OCI-LY7 (cell line): ENCODE data around the gene ARFGAP3. TPM values are rescaled to one million over a fixed set of nuclear protein-coding genes. Genes with fewer than 3 reads are reported as not detected.

Source experiments
- BruUV-seq: library from RNA; stranded (reverse); fragments of 400-500 nt; replicated peaks from 2 replicates; lab custom pipeline; 2021; lab: Mats Ljungman, UMichigan
- CTCF ChIA-PET: fragments of 300-600 bp; sonication (Branson Sonifier 250); formaldehyde crosslinking; loops from one replicate; lab custom pipeline; 2022; ENCODE audit warnings: antibody characterized with exemption; ENCODE audit not compliant: unreplicated experiment; lab: Charles Lee
- POLR2A ChIA-PET: fragments of 300-600 bp; sonication (Branson Sonifier 250); formaldehyde crosslinking; loops from one replicate; lab custom pipeline; 2022; ENCODE audit warnings: antibody characterized with exemption; lab: Charles Lee
- DNase-seq: peaks from one replicate; pipeline ENCODE4 v3.0.0-alpha.2; 2015; ENCODE audit warnings: low spot score
- H2AFZ ChIP-seq: fragments of 200-600 bp; sonication (generic), shearing (Covaris generic); 2 replicates; pipeline ENCODE4 v1.6.1; 2014; ENCODE audit warnings: mild to moderate bottlenecking, antibody characterized with exemption, low read length, moderate library complexity
- H3K27ac ChIP-seq: fragments of 200-600 bp; sonication (generic); 2 replicates; pipeline ENCODE4 v1.5.1; 2014; ENCODE audit warnings: mixed run types, low read depth, mild to moderate bottlenecking, moderate library complexity, low read length, inconsistent platforms; ENCODE audit not compliant: poor library complexity, severe bottlenecking
- H3K36me3 ChIP-seq: fragments of 200-600 bp; sonication (generic); 2 replicates; pipeline ENCODE4 v1.6.1; 2014; ENCODE audit warnings: mild to moderate bottlenecking, antibody characterized with exemption, low read length, moderate library complexity, mixed read lengths; ENCODE audit not compliant: insufficient read depth
- H3K4me1 ChIP-seq: fragments of 200-600 bp; sonication (generic); 2 replicates; pipeline ENCODE4 v1.5.1; 2014; ENCODE audit warnings: mild to moderate bottlenecking, low read length; ENCODE audit not compliant: insufficient read depth, poor library complexity, severe bottlenecking
- H3K4me2 ChIP-seq: fragments of 200-600 bp; sonication (generic); 2 replicates; pipeline ENCODE4 v1.6.1; 2014; ENCODE audit warnings: mild to moderate bottlenecking, low read length
- H3K4me3 ChIP-seq: fragments of 200-600 bp; sonication (generic); 2 replicates; pipeline ENCODE4 v1.5.1; 2014; ENCODE audit warnings: mild to moderate bottlenecking, low read depth, low read length; ENCODE audit not compliant: poor library complexity, severe bottlenecking
- H3K79me2 ChIP-seq: fragments of 200-600 bp; sonication (generic); 2 replicates; pipeline ENCODE4 v1.6.1; 2016; ENCODE audit warnings: low read depth, mild to moderate bottlenecking, low read length, moderate library complexity, mixed read lengths; ENCODE audit not compliant: insufficient read depth
- H3K9me2 ChIP-seq: fragments of 200-600 bp; sonication (generic); 2 replicates; pipeline ENCODE4 v1.6.1; 2016; ENCODE audit warnings: mild to moderate bottlenecking, low read length, mixed read lengths; ENCODE audit not compliant: insufficient read depth
- H3K9me3 ChIP-seq: fragments of 200-600 bp; sonication (generic); 2 replicates; pipeline ENCODE4 v1.6.1; 2014; ENCODE audit warnings: mild to moderate bottlenecking, mixed run types, low read length, mixed read lengths
- H4K20me1 ChIP-seq: fragments of 200-600 bp; sonication (generic); 2 replicates; pipeline ENCODE4 v1.6.1; 2014; ENCODE audit warnings: mild to moderate bottlenecking, antibody characterized with exemption, low read length, moderate library complexity, mixed read lengths; ENCODE audit not compliant: insufficient read depth
- EZH2phosphoT487 ChIP-seq: fragments of 200-600 bp; sonication (generic); IDR thresholded peaks from 2 replicates; pipeline ENCODE4 v1.6.1; 2018; ENCODE audit warnings: low read depth, borderline replicate concordance, mild to moderate bottlenecking, mixed run types, antibody characterized with exemption, low read length, moderate library complexity, mixed read lengths
- intact Hi-C: fragments of 100-400 bp; cut with micrococcal nuclease; formaldehyde crosslinking; loops from one replicate; pipeline ENCODE4 v1.10.0; 2022; ENCODE audit not compliant: unreplicated experiment
- total RNA-seq, 2 experiments: library from RNA; depleted of rRNA in 1 of 2; stranded (reverse); fragments of >200 nt in 1 of 2; shearing (Covaris generic) in 1 of 2; gene quantifications; 2 replicates each; pipeline ENCODE4 v1.2.3, GENCODE V29; 2014 to 2022
- TF ChIP-seq, protein P1 (sequence below): fragments of 200-600 bp; sonication (generic); conservative IDR thresholded peaks from 2 replicates; pipeline ENCODE4 v1.5.1; 2014; ENCODE audit warnings: mild to moderate bottlenecking, antibody characterized with exemption, low read length, moderate library complexity, mixed read lengths

ARFGAP3 gene
- total RNA-seq, 2 experiments from 2014 or later = 24.2 to 47.0 TPM

DNA sequence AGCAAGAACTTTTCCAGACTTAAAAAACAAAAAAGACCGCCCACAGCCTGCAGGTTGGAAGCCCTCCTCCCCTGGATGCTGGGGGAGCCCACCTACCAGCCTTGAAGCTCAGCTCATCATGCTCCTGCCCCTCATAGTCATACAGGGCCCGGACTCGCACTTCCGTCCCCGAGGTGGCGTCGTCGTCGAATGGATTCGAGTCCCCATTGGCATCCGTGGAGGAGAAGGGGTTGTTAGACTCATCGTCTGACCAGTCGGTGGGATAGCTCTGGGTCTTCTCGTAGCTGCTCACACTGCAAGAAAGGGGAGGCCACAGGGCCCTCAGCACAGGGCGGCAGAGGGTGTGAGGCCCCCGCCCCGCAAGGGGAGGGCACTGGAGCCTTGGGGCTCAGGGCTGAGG lies 19.0 kb upstream of the ARFGAP3 start:
- CTCF ChIA-PET = no interaction called here
- Histone ChIP-seq H4K20me1 (no peaks in the 10 kb centered on the region), H3K4me1 (no peaks in the 10 kb centered on the region), H3K36me3 (peaks cover 25% of the 10 kb centered on the region; the same call in 1 of the 2 replicates), H3K4me2 (no peak overlapping the region), H3K9me3 (no peaks in the 10 kb centered on the region), H2AFZ (no peak overlapping the region), H3K27ac (no peak overlapping the region), H3K79me2 (no peaks in the 10 kb centered on the region), H3K4me3 (no peak overlapping the region), H3K9me2 (no peaks in the 10 kb centered on the region)
- no TSS peak for BruUV-seq
- intact Hi-C loops = no loop called here
- DNase-seq = no peak
- no peak for TF ChIP-seq EZH2phosphoT487
- TF ChIP-seq, protein P1, sequence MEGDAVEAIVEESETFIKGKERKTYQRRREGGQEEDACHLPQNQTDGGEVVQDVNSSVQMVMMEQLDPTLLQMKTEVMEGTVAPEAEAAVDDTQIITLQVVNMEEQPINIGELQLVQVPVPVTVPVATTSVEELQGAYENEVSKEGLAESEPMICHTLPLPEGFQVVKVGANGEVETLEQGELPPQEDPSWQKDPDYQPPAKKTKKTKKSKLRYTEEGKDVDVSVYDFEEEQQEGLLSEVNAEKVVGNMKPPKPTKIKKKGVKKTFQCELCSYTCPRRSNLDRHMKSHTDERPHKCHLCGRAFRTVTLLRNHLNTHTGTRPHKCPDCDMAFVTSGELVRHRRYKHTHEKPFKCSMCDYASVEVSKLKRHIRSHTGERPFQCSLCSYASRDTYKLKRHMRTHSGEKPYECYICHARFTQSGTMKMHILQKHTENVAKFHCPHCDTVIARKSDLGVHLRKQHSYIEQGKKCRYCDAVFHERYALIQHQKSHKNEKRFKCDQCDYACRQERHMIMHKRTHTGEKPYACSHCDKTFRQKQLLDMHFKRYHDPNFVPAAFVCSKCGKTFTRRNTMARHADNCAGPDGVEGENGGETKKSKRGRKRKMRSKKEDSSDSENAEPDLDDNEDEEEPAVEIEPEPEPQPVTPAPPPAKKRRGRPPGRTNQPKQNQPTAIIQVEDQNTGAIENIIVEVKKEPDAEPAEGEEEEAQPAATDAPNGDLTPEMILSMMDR = no peak
- POLR2A ChIA-PET = no interaction called here

DNA sequence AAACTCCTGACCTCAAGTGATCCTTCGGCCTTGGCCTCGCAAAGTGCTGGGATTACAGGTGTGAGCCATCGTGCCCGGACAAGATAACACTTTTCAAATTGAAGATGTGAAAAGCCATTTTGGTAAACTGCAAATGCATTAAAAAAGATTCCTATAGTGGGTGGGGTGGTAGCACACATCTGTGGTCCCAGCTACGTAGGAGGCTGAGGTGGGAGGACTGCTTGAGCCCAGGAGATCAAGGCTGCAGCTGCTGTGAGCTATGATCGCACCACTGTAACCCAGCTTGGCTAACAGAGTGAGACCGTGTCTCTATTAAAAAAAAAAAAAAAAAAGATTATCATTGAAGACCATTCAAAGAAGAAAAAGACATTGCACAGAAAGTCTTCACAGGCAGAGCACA lies 16.9 kb upstream of the ARFGAP3 start:
- intact Hi-C loops = no loop called here
- BruUV-seq = no TSS peak
- Histone ChIP-seq H2AFZ (no peak overlapping the region), H3K4me2 (no peak overlapping the region), H3K4me1 (no peaks in the 10 kb centered on the region), H4K20me1 (no peaks in the 10 kb centered on the region), H3K79me2 (no peaks in the 10 kb centered on the region), H3K27ac (no peak overlapping the region), H3K36me3 (peaks cover 16% of the 10 kb centered on the region; the same call in 1 of the 2 replicates), H3K9me2 (no peaks in the 10 kb centered on the region), H3K4me3 (no peak overlapping the region), H3K9me3 (no peaks in the 10 kb centered on the region)
- ChIA-PET POLR2A (no interaction called here), CTCF (no interaction called here)
- TF ChIP-seq EZH2phosphoT487 = no peak
- TF ChIP-seq, protein P1 = no peak
- DNase-seq = no peak

DNA sequence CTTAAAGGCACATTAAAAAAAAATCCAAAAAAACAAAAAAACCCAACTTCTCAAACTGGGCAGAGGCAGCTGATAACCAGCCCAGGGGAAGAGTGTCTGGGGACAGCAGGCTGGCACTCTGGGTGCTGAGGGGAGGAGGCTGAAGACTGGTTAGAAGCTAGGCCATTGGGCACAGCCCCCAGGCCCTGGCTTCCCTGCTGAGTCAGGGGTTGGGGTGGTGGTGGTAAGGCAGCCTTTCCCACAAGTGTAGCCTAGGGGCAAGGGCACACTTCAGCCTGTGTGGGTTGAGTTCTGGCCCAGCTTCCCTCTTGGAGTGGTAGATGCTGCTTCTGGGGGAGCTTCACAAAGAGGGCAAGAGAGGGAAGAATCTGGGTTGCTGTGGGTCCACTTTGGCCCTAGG lies 16.3 kb upstream of the ARFGAP3 start:
- no peak overlapping the region for H3K4me3 ChIP-seq
- H3K27ac ChIP-seq = no peak overlapping the region
- TF ChIP-seq, protein P1 = no peak
- no peak for TF ChIP-seq EZH2phosphoT487
- H3K36me3 ChIP-seq = peaks cover 14% of the 10 kb centered on the region; the same call in 1 of the 2 replicates
- no TSS peak for BruUV-seq
- POLR2A ChIA-PET = interaction anchor here (0.6 kb wide), 1 partner anchor 276 kb away, joined by 5 read pairs; no protein-coding TSS in a partner anchor
- no peaks in the 10 kb centered on the region for H3K79me2 ChIP-seq
- H3K9me2 ChIP-seq = no peaks in the 10 kb centered on the region
- H3K4me1 ChIP-seq = no peaks in the 10 kb centered on the region
- no peak for DNase-seq
- H3K4me2 ChIP-seq = no peak overlapping the region
- H2AFZ ChIP-seq = no peak overlapping the region
- intact Hi-C loops = no loop called here
- no peaks in the 10 kb centered on the region for H4K20me1 ChIP-seq
- CTCF ChIA-PET = no interaction called here
- H3K9me3 ChIP-seq = no peaks in the 10 kb centered on the region
